HepG2 (cell line): ENCODE measurements around the gene TRPM5. TPM values are rescaled to one million over a fixed set of nuclear protein-coding genes. Genes with fewer than 3 reads are reported as not detected.

ENCODE experiments used
- ATAD3A ChIP-seq: sonication (generic); formaldehyde crosslinking; IDR thresholded peaks from 2 replicates; pipeline ENCODE4 v1.4.0; 2020; ENCODE audit warnings: missing genetic modification reagents
- FOXA1 ChIP-seq, 2 experiments: fragments of 450-650 bp in 1 of 2; sonication (generic) in 1 of 2; formaldehyde crosslinking in 1 of 2; IDR thresholded peaks; 2 replicates each; pipeline versions ENCODE4 v1.4.0 to v1.6.1; 2016 to 2020; ENCODE audit warnings: missing genetic modification reagents in 1 of 2
- HIVEP1 ChIP-seq: sonication (generic); formaldehyde crosslinking; IDR thresholded peaks from 2 replicates; pipeline ENCODE4 v1.4.0; 2020; ENCODE audit warnings: mild to moderate bottlenecking, missing genetic modification reagents
- HNRNPH1 ChIP-seq: fragments of 200-400 bp; formaldehyde crosslinking; optimal IDR thresholded peaks from 2 replicates; pipeline ENCODE3; 2017; ENCODE audit warnings: mild to moderate bottlenecking, low read depth, low read length
- JUNB ChIP-seq: sonication (generic); formaldehyde crosslinking; IDR thresholded peaks from 2 replicates; pipeline ENCODE4 v1.8.0; 2022; ENCODE audit warnings: missing genetic modification reagents, mild to moderate bottlenecking, borderline replicate concordance
- MBD4 ChIP-seq: IDR thresholded peaks from 2 replicates; pipeline ENCODE4 v1.6.1; 2012; ENCODE audit warnings: low read length, inconsistent platforms, borderline replicate concordance
- RFX3 ChIP-seq: IDR thresholded peaks from 2 replicates; pipeline ENCODE4 v1.6.1; 2016; ENCODE audit warnings: missing biosample characterization, missing genetic modification reagents
- SUZ12 ChIP-seq: fragments of 150-350 bp; IDR thresholded peaks from 2 replicates; pipeline ENCODE4 v1.6.1; 2014; ENCODE audit warnings: low read depth, low read length
- ZNF143 ChIP-seq: sonication (generic); formaldehyde crosslinking; IDR thresholded peaks from 2 replicates; pipeline ENCODE4 v1.4.0; 2020; ENCODE audit warnings: missing genetic modification reagents
- ZNF33B ChIP-seq: sonication (generic); formaldehyde crosslinking; IDR thresholded peaks from 2 replicates; pipeline ENCODE4 v1.5.1; 2020; ENCODE audit warnings: mild to moderate bottlenecking, missing genetic modification reagents
- ZNF530 ChIP-seq: sonication (generic); formaldehyde crosslinking; IDR thresholded peaks from 2 replicates; pipeline ENCODE4 v1.5.0; 2020; ENCODE audit warnings: low read depth, mild to moderate bottlenecking, missing genetic modification reagents
- ZNF850 ChIP-seq: sonication (generic); formaldehyde crosslinking; conservative IDR thresholded peaks from 2 replicates; pipeline ENCODE4 v1.9.0; 2021; ENCODE audit warnings: mild to moderate bottlenecking, missing genetic modification reagents
- ZNF891 ChIP-seq: sonication (generic); formaldehyde crosslinking; IDR thresholded peaks from 2 replicates; pipeline ENCODE4 v1.5.0; 2020; ENCODE audit warnings: mild to moderate bottlenecking, missing genetic modification reagents
- ZZZ3 ChIP-seq: sonication (generic); formaldehyde crosslinking; IDR thresholded peaks from 2 replicates; pipeline ENCODE4 v1.4.0; 2020; ENCODE audit warnings: missing genetic modification reagents, mild to moderate bottlenecking, borderline replicate concordance
- polyA plus RNA-seq, 8 experiments: library from polyadenylated mRNA; depleted of rRNA in 3 of 8; stranded (reverse) in 7 of 8; unstranded in 1 of 8; fragments of >200 nt; fragmentation: Illumina TruSeq in 4 of 8; extraction: Trizol in 4 of 8; gene quantifications; 2 replicates each; pipeline versions ENCODE4 v1.2.1 to v1.2.3, GENCODE V29; 2011 to 2016; ENCODE audit warnings: low read depth in 4 of 8, missing spikeins in 1 of 8, mixed read lengths in 1 of 8; ENCODE audit not compliant: insufficient read depth in 1 of 8
- total RNA-seq, 5 experiments: library from RNA; depleted of rRNA; stranded (reverse); fragments of >200 nt; fragmentation: Illumina TruSeq; extraction: Trizol; gene quantifications; 2 replicates each; pipeline ENCODE4 v1.2.3, GENCODE V29; 2016; ENCODE audit warnings: low read depth in 1 of 5
- TF ChIP-seq, protein P1 (sequence below): sonication (generic); formaldehyde crosslinking; IDR thresholded peaks from 2 replicates; pipeline ENCODE4 v1.4.0; 2020; ENCODE audit warnings: missing genetic modification reagents
- TF ChIP-seq, protein P2 (sequence below): sonication (generic); formaldehyde crosslinking; IDR thresholded peaks from 2 replicates; pipeline ENCODE4 v1.5.0; 2020; ENCODE audit warnings: missing genetic modification reagents
- TF ChIP-seq, protein P3 (sequence below): sonication (generic); formaldehyde crosslinking; IDR thresholded peaks from 2 replicates; pipeline ENCODE4 v1.8.1; 2022; ENCODE audit warnings: low read depth, mild to moderate bottlenecking, missing genetic modification reagents
- TF ChIP-seq, protein P4 (sequence below): sonication (generic); formaldehyde crosslinking; IDR thresholded peaks from 2 replicates; pipeline ENCODE4 v1.5.0; 2020; ENCODE audit warnings: missing genetic modification reagents
- TF ChIP-seq, protein P5 (sequence below): sonication (generic); formaldehyde crosslinking; conservative IDR thresholded peaks from 2 replicates; pipeline ENCODE4 v1.4.0; 2020; ENCODE audit warnings: mild to moderate bottlenecking, missing genetic modification reagents, moderate library complexity

The TRPM5 gene
- total and polyA plus RNA-seq, 2 of the 13 experiments (the other 11 are each of a cell fraction or from before 2014, with no cell fraction given) = 0.12 TPM; not detected in 1

DNA sequence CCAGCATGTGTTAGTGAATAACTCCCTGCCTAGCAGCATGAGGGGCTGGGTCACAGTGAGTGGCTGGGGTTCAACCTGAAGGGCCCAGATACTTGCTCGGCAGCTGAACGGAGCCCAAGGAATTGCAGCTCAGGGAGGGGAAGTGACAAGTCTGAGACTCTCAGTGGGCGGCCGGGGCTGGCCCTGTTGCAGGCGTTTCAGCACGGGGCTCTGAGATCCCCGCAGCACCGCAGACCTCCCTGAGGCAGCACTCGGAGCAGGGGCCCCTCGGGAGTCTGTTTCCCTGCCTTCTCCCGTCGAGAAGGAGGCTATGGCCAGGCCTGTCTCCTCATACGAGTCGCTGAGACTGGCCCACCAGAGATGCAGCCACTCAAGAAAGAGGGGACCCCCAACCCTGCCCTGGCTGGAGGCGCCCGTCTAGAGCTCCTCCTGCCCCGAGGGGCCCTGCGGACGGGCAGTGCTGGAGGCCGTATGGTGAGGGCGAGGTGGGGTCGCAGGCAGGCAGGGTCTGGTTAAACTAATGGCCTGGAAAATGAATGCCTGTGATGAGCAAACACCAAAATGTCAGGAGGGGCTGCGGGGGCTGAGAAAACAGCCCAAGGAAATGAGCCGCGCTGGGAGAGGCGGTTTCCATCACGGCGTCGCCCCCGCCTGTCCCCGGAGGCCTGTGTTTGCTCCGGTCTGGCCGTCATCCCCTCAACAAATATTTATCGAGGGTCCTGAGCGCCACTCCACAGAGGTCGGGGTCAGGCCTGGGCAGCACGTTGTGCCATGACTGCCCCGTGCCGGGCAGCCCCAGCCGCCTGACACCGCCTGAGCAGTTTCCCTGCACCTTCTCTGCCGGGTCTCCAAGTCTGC, 34.5 kb downstream of the TRPM5 start (continued):
- TF ChIP-seq, protein P1, sequence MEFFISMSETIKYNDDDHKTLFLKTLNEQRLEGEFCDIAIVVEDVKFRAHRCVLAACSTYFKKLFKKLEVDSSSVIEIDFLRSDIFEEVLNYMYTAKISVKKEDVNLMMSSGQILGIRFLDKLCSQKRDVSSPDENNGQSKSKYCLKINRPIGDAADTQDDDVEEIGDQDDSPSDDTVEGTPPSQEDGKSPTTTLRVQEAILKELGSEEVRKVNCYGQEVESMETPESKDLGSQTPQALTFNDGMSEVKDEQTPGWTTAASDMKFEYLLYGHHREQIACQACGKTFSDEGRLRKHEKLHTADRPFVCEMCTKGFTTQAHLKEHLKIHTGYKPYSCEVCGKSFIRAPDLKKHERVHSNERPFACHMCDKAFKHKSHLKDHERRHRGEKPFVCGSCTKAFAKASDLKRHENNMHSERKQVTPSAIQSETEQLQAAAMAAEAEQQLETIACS (CRISPR knock-in tag) = no peak
- no peak for TF ChIP-seq SUZ12
- TF ChIP-seq ZNF33B (CRISPR knock-in tag) = no peak
- no peak for TF ChIP-seq ZNF891 (CRISPR knock-in tag)
- no peak for TF ChIP-seq FOXA1 (IDR thresholded peaks at IDR 0.05)
- TF ChIP-seq FOXA1 (CRISPR knock-in tag; IDR thresholded peaks at IDR 0.05) = peak; percentile 76
- no peak for TF ChIP-seq ZNF850 (CRISPR knock-in tag)
- TF ChIP-seq, protein P2, sequence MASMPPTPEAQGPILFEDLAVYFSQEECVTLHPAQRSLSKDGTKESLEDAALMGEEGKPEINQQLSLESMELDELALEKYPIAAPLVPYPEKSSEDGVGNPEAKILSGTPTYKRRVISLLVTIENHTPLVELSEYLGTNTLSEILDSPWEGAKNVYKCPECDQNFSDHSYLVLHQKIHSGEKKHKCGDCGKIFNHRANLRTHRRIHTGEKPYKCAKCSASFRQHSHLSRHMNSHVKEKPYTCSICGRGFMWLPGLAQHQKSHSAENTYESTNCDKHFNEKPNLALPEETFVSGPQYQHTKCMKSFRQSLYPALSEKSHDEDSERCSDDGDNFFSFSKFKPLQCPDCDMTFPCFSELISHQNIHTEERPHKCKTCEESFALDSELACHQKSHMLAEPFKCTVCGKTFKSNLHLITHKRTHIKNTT (CRISPR knock-in tag) = no peak
- TF ChIP-seq, protein P3, sequence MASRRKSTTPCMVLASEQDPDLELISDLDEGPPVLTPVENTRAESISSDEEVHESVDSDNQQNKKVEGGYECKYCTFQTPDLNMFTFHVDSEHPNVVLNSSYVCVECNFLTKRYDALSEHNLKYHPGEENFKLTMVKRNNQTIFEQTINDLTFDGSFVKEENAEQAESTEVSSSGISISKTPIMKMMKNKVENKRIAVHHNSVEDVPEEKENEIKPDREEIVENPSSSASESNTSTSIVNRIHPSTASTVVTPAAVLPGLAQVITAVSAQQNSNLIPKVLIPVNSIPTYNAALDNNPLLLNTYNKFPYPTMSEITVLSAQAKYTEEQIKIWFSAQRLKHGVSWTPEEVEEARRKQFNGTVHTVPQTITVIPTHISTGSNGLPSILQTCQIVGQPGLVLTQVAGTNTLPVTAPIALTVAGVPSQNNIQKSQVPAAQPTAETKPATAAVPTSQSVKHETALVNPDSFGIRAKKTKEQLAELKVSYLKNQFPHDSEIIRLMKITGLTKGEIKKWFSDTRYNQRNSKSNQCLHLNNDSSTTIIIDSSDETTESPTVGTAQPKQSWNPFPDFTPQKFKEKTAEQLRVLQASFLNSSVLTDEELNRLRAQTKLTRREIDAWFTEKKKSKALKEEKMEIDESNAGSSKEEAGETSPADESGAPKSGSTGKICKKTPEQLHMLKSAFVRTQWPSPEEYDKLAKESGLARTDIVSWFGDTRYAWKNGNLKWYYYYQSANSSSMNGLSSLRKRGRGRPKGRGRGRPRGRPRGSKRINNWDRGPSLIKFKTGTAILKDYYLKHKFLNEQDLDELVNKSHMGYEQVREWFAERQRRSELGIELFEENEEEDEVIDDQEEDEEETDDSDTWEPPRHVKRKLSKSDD (CRISPR knock-in tag) = no peak
- TF ChIP-seq ZNF530 = no peak
- TF ChIP-seq ATAD3A (CRISPR knock-in tag) = no peak
- TF ChIP-seq RFX3 (CRISPR knock-in tag) = no peak
- TF ChIP-seq, protein P4, sequence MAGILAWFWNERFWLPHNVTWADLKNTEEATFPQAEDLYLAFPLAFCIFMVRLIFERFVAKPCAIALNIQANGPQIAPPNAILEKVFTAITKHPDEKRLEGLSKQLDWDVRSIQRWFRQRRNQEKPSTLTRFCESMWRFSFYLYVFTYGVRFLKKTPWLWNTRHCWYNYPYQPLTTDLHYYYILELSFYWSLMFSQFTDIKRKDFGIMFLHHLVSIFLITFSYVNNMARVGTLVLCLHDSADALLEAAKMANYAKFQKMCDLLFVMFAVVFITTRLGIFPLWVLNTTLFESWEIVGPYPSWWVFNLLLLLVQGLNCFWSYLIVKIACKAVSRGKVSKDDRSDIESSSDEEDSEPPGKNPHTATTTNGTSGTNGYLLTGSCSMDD (CRISPR knock-in tag) = no peak
- TF ChIP-seq, protein P5, sequence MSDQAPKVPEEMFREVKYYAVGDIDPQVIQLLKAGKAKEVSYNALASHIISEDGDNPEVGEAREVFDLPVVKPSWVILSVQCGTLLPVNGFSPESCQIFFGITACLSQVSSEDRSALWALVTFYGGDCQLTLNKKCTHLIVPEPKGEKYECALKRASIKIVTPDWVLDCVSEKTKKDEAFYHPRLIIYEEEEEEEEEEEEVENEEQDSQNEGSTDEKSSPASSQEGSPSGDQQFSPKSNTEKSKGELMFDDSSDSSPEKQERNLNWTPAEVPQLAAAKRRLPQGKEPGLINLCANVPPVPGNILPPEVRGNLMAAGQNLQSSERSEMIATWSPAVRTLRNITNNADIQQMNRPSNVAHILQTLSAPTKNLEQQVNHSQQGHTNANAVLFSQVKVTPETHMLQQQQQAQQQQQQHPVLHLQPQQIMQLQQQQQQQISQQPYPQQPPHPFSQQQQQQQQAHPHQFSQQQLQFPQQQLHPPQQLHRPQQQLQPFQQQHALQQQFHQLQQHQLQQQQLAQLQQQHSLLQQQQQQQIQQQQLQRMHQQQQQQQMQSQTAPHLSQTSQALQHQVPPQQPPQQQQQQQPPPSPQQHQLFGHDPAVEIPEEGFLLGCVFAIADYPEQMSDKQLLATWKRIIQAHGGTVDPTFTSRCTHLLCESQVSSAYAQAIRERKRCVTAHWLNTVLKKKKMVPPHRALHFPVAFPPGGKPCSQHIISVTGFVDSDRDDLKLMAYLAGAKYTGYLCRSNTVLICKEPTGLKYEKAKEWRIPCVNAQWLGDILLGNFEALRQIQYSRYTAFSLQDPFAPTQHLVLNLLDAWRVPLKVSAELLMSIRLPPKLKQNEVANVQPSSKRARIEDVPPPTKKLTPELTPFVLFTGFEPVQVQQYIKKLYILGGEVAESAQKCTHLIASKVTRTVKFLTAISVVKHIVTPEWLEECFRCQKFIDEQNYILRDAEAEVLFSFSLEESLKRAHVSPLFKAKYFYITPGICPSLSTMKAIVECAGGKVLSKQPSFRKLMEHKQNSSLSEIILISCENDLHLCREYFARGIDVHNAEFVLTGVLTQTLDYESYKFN (CRISPR knock-in tag) = peak; percentile 93
- TF ChIP-seq HNRNPH1 = no peak
- peak; percentile 59; the same call in 1 of the 2 replicates for TF ChIP-seq ZNF143 (CRISPR knock-in tag)
- TF ChIP-seq MBD4 = no peak
- TF ChIP-seq HIVEP1 (CRISPR knock-in tag) = peak; percentile 31; the same call in 1 of the 2 replicates
- no peak for TF ChIP-seq JUNB (CRISPR knock-in tag)
- no peak for TF ChIP-seq ZZZ3 (CRISPR knock-in tag)
